Neuron (in vitro differentiated cells): ENCODE measurements around the gene STMND1.

Experiments used
- H2AFZ ChIP-seq: one replicate; pipeline ENCODE4 v1.6.1; 2013; ENCODE audit warnings: low read depth, mild to moderate bottlenecking, inconsistent platforms, low read length, moderate library complexity
- H3K27me3 ChIP-seq: one replicate; pipeline ENCODE4 v1.6.1; 2013; ENCODE audit warnings: low read length; ENCODE audit not compliant: insufficient read depth
- H3K36me3 ChIP-seq: one replicate; pipeline ENCODE4 v1.6.1; 2013; ENCODE audit warnings: low read length; ENCODE audit not compliant: insufficient read depth
- H3K4me1 ChIP-seq: one replicate; pipeline ENCODE4 v1.6.1; 2013; ENCODE audit warnings: low read length; ENCODE audit not compliant: insufficient read depth
- H3K4me3 ChIP-seq: 2 replicates; pipeline ENCODE4 v1.5.1; 2013; ENCODE audit warnings: mild to moderate bottlenecking, low read length, moderate library complexity
- H3K9me3 ChIP-seq: one replicate; pipeline ENCODE4 v1.6.1; 2013; ENCODE audit warnings: low read length

STMND1 gene

DNA sequence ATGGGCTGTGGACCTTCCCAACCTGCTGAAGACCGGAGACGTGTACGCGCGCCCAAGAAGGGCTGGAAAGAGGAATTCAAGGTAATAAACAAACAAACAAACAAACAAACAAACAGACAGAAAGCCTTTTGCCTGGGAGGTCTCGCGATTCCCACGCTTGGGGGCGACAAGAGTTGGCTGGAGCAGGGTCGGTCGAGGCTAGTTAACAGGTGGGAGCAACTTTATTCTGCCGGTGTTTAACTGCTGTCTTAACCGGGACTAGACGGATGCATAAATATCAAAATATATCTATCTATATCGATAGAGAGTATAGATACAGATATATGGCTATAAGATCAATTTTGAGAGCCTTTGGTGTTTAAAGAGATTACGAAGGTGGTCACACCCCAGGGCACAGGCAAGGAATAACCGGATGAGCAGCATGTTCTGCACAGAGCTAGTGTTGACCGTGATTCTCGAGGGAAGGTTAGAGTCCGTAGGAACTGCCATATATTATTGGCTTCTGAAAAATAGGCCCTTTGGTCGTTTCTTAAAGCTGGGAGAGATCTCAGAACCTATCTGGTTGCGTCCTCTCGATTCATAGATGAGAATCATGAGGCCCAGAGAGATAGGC, 514 bp downstream of the STMND1 start:
- Histone ChIP-seq H3K4me1 (peaks cover 5% of the 10 kb centered on the region), H3K27me3 (peaks cover 29% of the 10 kb centered on the region), H3K4me3 (peak overlapping the region; percentile 17), H2AFZ (no peak overlapping the region), H3K36me3 (no peaks in the 10 kb centered on the region), H3K9me3 (peaks cover 3% of the 10 kb centered on the region)

DNA sequence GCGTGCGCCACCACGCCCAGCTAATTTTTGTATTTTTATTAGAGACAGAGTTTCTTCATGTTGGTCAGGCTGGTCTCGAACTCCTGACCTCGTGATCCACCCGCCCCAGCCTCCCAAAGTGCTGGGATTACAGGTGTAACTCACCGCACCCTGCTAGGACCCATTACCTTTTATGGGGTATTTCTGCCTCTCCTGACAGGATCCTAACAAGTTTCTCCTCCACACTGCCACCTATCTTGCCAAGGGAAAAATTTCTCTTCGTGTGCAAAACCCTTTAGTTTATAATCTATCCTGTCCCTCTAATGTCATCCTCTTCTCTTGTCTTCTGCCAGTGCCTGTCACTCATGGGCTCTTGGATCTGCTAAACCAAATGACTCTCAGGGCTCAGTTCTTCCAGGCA, 1.9 kb downstream of the STMND1 start:
- peaks cover 3% of the 10 kb centered on the region for H3K9me3 ChIP-seq
- H3K36me3 ChIP-seq: no peaks in the 10 kb centered on the region
- peaks cover 29% of the 10 kb centered on the region for H3K27me3 ChIP-seq
- no peak overlapping the region for H2AFZ ChIP-seq
- H3K4me1 ChIP-seq: peaks cover 5% of the 10 kb centered on the region
- no peak overlapping the region for H3K4me3 ChIP-seq

DNA sequence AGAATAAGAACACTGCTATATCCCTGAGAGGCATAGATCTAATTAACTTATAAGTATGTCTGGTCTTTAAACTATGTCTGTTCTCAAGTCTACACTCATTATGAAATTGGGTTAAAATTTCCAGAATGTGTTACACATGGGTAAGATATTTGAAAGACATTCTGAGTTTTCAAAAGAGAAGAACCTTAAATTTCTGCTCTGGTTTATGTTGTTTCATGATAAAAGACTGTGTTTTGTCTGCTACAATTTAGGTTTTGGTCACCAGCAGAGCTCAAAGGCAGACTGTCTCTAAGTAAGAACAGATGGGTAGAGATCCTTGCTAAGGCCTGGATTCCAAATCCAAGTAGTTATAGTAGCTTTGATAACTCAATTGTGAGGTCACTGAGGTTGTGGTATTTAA, 6.0 kb downstream of the STMND1 start:
- peaks cover 5% of the 10 kb centered on the region for H3K27me3 ChIP-seq
- no peaks in the 10 kb centered on the region for H3K9me3 ChIP-seq
- no peaks in the 10 kb centered on the region for H3K36me3 ChIP-seq
- H3K4me3 ChIP-seq: no peak overlapping the region
- H2AFZ ChIP-seq: no peak overlapping the region
- no peaks in the 10 kb centered on the region for H3K4me1 ChIP-seq

DNA sequence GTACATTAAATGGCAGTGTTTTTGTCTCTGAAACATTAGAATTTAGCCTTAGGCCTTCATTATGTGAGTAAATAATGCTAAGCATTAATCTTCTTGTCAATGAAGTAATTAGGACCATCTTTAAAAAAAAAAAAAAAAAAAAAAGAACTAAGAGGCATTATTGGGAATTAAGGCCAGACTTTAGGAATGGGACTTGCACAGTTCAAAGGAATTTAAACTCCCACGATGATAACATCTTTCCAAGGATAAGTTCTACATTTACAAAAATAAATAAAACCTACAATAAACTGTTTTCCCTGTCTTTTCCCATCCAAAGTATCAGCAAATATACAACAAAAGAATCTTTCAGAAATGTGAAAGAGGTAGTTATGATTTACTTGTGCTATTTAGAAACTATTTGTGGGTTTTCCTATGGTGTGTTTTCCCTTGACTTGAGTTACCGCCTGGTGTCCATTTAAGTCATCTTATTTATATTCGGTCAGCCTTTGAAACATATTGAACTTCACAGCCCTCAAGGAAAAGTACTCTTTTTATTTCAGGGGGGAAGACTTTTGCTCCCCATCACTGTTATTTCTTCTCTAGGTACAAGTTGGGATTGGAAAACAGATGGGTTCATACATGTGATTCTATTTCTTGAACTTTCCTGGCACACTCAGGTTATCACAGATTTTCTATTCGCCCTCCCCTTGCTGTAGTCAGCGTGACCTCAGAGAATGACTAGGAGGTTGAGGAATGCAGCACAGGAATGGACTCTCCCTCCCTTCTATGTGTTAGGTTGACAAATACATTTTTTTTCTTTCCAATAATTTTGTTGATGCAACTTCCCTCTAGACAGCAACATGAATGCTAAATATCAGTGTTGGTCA, 13.6 kb downstream of the STMND1 start:
- no peaks in the 10 kb centered on the region for H3K9me3 ChIP-seq
- no peaks in the 10 kb centered on the region for H3K4me1 ChIP-seq
- no peak overlapping the region for H2AFZ ChIP-seq
- no peaks in the 10 kb centered on the region for H3K27me3 ChIP-seq
- no peak overlapping the region for H3K4me3 ChIP-seq
- no peaks in the 10 kb centered on the region for H3K36me3 ChIP-seq

DNA sequence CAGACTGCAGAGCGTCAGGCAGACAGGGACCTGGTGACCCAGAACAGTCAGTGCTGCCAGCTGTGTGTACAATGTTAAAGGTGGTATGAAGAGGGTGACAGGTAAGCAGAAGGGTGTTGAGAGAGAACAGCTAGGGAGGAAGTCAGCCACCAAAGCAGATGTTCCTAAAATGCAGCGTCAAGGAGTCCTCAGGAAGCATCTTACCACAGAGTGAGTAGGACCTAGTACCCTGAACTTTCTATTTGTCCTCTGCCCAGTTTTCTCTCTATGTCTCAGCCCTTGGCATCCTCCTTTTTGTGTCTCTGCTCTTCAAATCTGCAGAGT, 14.2 kb downstream of the STMND1 start:
- Histone ChIP-seq H3K27me3 (no peaks in the 10 kb centered on the region), H3K4me1 (no peaks in the 10 kb centered on the region), H3K9me3 (no peaks in the 10 kb centered on the region), H2AFZ (no peak overlapping the region), H3K36me3 (no peaks in the 10 kb centered on the region), H3K4me3 (no peak overlapping the region)

DNA sequence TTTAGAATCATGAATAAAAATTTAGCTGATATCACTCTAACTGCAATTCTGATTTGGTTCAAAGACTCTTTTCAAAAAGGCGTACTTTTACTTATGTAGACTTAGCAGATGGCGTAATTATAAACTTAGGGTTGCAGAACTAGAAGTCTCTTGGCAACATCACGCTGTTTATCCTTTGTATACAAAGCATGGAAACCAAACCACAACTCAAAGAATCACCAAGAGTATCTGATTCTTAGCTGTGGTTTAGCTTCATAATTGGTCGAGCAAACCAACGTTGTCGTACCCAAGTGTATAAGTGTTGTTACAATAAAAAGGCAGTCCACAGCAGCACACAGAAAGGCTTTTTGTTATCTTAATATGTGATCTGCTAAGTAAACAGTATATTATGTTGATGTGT, 18.2 kb downstream of the STMND1 start:
- Histone ChIP-seq H3K9me3 (no peaks in the 10 kb centered on the region), H3K4me3 (no peak overlapping the region), H3K4me1 (no peaks in the 10 kb centered on the region), H3K36me3 (no peaks in the 10 kb centered on the region), H2AFZ (no peak overlapping the region), H3K27me3 (no peaks in the 10 kb centered on the region)

DNA sequence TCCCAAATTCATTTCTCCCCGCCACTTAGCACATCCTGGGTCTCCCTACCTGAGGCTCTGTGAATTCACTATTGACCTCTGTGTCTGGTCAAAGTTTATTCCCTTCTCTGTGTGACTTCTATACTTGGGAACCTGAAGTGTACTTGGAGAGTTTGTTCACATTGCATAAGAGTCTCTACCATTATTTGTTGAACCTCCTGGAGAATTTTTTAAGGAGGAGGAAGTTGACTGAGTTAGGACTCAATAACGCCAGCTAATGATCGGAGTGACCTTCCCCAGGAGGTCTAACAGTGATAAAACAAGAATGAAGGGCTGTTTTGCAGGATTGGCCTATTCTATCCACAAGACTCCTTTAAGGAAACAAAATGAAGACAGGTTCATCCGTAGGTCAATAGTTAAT, 23.6 kb downstream of the STMND1 start:
- no peaks in the 10 kb centered on the region for H3K36me3 ChIP-seq
- H3K4me3 ChIP-seq: no peak overlapping the region
- no peaks in the 10 kb centered on the region for H3K4me1 ChIP-seq
- no peak overlapping the region for H2AFZ ChIP-seq
- no peaks in the 10 kb centered on the region for H3K9me3 ChIP-seq
- no peaks in the 10 kb centered on the region for H3K27me3 ChIP-seq

DNA sequence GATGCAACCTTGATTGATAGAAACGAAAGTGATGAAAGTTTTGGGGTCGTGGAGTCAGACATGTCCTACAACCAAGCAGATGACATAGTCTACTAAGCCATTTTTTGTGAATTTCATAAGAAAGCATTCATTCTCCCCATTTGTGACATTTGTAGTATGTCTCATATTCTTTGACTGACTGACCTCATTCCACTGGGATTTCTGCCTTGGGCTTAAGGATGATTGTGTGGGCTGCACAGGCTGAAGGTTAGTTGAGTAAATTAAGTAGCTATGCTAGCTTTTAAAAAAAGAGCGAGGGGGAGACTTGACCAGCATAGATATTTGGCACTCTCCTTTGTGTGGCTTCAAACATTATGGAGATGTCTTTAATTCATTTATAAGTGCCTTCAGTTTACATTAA, 28.9 kb downstream of the STMND1 start:
- H3K27me3 ChIP-seq: no peaks in the 10 kb centered on the region
- H3K36me3 ChIP-seq: no peaks in the 10 kb centered on the region
- no peak overlapping the region for H3K4me3 ChIP-seq
- H3K4me1 ChIP-seq: no peaks in the 10 kb centered on the region
- H2AFZ ChIP-seq: no peak overlapping the region
- peaks cover 3% of the 10 kb centered on the region for H3K9me3 ChIP-seq

DNA sequence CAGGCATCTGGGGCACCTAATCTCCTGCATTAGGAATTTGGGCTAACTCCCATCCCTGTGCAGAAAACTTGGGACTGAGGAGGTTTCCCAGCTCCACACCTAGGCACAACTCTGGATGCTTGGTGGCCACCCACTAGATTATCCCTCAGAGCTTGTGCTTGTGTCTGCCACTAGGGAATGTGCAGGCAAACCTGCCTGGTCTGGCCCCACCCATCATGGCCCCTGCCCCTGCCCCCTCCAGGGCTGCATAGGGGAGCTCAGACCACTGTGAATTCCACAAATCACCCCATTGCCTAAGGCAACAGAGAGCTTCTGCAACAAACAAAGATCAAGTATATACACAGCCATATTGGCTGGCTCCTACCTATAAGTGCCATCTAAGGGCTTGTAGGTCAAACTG, 31.1 kb downstream of the STMND1 start:
- Histone ChIP-seq H3K4me3 (no peak overlapping the region), H2AFZ (no peak overlapping the region), H3K36me3 (no peaks in the 10 kb centered on the region), H3K27me3 (no peaks in the 10 kb centered on the region), H3K9me3 (peaks cover 3% of the 10 kb centered on the region), H3K4me1 (no peaks in the 10 kb centered on the region)

DNA sequence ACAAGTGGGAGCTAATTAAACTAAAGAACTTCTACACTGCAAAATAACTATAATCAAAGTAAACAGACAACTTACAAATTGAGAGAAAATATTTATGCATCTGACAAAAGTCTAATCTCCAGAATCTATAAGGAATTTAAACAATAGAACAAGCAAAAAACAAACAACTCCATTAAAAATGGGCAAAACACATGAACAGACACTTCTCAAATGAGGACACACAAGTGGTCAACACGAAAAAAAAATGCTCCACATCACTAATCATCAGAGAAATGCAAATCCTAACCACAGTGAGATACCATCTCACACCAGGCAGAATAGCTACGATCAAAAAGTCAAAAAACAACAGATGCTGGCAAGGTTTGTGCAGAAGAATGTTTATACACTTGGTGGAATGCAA, 36.2 kb downstream of the STMND1 start:
- H3K27me3 ChIP-seq: no peaks in the 10 kb centered on the region
- H3K9me3 ChIP-seq: no peaks in the 10 kb centered on the region
- no peak overlapping the region for H3K4me3 ChIP-seq

DNA sequence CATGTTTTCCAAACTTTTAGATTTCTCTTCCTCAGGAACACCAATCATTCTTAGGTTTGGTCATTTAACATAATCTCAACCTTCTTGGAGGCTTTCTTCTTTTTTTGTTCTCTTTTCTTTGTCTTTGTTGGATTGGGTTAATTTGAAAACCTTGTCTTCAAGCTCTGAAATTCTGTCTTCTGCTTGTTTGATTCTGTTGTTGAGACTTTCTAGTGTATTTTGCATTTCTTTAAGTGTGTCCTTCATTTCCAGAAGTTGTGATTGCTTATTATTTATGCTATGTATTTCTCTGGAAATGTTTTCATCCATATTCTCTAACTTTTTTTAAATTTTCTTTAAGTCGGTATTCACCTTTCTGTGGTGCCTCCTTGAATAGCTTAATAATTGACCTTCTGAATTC, 42.2 kb downstream of the STMND1 start:
- no peaks in the 10 kb centered on the region for H3K9me3 ChIP-seq
- H3K4me1 ChIP-seq: no peaks in the 10 kb centered on the region
- no peak overlapping the region for H3K4me3 ChIP-seq
- H2AFZ ChIP-seq: no peak overlapping the region
- no peaks in the 10 kb centered on the region for H3K36me3 ChIP-seq
- no peaks in the 10 kb centered on the region for H3K27me3 ChIP-seq

More for the DNA sequence above, 36.2 kb downstream of the STMND1 start:
- Histone ChIP-seq H3K36me3 (no peaks in the 10 kb centered on the region), H2AFZ (no peak overlapping the region), H3K4me1 (no peaks in the 10 kb centered on the region)

DNA sequence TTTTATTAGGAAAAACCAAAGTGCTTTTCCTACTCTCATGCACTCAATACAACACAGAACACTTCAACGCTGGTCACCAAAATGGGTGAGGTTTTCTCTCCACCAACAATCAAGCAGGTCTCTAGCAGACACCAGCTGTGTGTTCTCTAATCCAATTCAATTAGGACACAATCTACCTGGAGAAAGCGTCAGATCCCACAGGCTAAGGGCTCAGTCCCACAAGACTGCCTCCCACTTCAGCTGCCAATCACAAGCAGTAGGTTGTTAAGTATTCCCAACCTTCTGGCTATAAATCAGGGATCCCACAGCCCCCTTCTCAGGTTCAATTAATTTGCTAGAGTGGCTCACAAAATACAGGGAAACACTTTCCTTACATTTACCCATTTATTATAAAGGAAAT, 47.7 kb downstream of the STMND1 start:
- Histone ChIP-seq H3K4me1 (no peaks in the 10 kb centered on the region), H3K36me3 (no peaks in the 10 kb centered on the region), H3K9me3 (no peaks in the 10 kb centered on the region)

DNA sequence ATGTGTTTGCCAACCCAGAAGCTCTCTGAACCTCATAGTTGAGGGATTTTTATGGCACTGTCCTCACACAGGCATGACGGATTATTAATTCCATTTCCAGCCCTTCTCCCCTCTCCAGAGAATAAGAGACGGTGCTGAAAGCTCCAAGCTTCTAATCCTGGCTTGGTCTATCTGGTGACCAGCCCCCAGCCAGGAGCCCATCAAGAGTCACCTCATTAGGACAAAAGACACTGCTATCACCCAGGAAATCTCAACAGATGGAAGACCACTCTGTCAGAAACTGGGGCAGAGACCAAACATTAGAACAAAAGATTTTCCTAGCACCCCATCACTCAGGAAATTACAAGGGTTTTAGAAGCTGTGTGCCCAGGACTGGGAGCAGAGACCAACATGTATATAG, 48.2 kb downstream of the STMND1 start:
- no peak overlapping the region for H2AFZ ChIP-seq
- H3K4me1 ChIP-seq: no peaks in the 10 kb centered on the region
- no peaks in the 10 kb centered on the region for H3K9me3 ChIP-seq
- no peaks in the 10 kb centered on the region for H3K36me3 ChIP-seq
- H3K27me3 ChIP-seq: no peaks in the 10 kb centered on the region
- no peak overlapping the region for H3K4me3 ChIP-seq

More for the DNA sequence above, 47.7 kb downstream of the STMND1 start:
- Histone ChIP-seq H3K27me3 (no peaks in the 10 kb centered on the region), H3K4me3 (no peak overlapping the region), H2AFZ (no peak overlapping the region)

DNA sequence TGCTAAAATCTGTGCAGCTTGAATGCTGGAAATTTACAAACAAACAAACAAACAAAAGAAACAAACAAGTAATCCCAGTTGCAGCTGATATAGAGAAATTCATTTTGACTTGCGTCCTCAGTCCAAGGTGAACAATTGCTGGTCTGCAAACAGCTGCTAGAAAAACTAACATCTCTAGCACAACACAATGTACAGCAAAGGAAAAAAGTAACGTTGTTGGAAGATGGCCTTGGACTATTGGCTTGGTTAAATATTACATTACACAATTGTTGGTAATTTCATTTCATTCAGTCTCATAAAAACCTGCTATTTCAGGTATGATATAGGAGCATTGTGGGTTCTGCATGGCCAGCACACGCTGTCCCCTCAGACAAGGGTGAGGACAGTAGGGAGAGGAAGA, 50.0 kb downstream of the STMND1 start:
- H2AFZ ChIP-seq: no peak overlapping the region
- H3K4me1 ChIP-seq: no peaks in the 10 kb centered on the region
- no peaks in the 10 kb centered on the region for H3K36me3 ChIP-seq
- H3K9me3 ChIP-seq: no peaks in the 10 kb centered on the region
- H3K27me3 ChIP-seq: no peaks in the 10 kb centered on the region
- no peak overlapping the region for H3K4me3 ChIP-seq
